HG03521 (cell line): Measurements from ENCODE around the gene PRDM12.
A peak's percentile ranks its signal among the peaks of the same experiment; 100 is the strongest.

ENCODE experiments used
- ATAC-seq: cut with Tn5 transposase; IDR thresholded peaks from one replicate; pipeline ENCODE4 v1.9.1; 2021; ENCODE audit warnings: mild to moderate bottlenecking, moderate library complexity; ENCODE audit not compliant: unreplicated experiment

The PRDM12 gene

DNA sequence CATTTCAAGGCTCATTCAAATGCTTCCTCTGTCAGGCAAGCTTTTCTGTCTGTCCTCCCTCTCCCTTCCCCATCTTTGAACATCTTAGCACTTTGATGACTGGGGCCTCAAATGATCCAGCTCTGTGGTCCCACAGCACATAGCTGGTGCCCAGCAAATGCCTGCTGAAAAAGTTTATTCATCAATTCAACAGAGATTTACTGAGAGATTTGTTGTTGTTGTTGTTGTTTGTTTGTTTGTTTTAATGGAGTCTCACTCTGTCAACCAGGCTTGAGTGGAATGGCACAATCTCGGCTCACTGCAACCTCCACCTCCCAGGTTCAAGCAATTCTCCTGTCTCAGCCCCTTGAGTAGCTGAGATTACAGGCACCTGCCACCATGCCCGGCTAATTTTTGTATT, 23.2 kb downstream of the PRDM12 start:
- no peak for ATAC-seq

- no peak for ATAC-seq
These were observed 23.7 kb downstream of the PRDM12 start for GRCh38 chr9:130688072-130688471.

DNA sequence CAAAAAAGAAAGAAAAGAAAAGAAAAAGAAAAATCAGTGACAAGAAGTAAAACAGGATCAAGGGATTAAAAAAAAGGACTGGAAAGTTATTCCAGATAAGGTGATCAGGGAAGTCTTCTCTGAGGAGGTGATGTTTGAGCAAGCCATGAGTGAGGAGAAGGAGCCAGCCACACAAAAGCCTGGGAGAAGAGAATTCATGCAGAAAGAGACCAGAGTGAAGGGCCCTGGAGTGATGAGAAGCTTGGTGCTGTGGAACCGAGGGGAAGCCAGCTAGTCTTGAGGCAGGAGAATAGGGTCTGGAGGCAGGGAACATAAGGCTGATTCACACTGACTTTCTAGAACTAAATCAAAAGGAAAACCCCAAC, 25.2 kb downstream of the PRDM12 start:
- no peak for ATAC-seq

DNA sequence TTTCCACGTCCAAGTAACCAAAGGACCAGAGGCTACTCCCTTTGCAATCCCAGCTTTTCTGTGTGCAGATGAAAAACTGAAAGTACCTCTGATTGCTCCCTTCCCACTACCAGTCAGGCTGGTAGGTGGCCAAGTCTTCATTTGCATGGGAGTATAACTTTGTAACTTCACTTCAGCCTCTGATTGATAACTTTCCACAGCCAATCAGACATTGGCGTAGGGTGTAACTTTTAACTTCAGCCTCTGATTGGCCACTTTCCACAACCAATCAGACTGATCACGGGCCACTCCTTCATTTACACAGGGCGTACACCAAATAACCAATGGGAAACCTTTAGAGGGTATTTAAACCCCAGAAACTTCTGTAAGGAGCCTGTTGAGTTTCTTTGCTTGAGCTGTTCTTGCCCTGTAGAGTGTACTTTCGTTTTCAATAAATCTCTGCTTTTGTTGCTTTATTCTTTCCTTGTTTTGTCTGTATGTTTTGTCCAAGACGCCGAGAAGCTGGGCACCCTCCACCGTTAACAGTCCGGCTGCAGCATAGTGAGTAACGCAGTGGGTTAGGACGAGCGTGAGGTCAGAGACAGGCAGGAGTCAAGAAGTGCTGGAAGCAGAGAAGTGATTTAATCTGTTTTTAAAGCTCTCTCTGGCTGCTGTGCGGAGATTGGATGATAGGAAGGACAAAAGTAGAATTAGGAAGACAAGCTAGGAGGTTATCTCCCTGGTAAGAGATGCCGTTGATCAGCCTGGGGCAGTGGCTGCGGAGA, 25.7 kb downstream of the PRDM12 start:
- ATAC-seq = no peak

DNA sequence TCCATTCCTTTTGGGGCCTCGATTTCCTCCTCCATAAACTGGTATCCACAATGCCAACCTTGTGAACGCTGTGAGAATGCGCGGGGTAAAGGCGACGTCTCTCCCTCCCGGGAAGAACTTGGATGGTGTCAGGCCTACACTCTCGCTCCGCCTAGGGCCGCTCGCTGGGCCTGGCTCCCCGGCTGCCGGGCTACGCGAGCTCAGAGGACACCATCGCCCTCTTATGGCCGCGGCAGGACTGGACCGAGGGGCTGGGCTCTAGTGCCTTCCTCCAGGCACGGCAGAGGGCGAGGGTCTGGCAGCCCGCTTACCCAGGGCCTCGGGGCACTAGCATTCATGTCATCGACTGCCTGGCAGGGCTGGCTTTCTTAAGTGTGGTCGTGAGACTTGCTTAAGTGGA, 27.9 kb downstream of the PRDM12 start:
- no peak for ATAC-seq

DNA sequence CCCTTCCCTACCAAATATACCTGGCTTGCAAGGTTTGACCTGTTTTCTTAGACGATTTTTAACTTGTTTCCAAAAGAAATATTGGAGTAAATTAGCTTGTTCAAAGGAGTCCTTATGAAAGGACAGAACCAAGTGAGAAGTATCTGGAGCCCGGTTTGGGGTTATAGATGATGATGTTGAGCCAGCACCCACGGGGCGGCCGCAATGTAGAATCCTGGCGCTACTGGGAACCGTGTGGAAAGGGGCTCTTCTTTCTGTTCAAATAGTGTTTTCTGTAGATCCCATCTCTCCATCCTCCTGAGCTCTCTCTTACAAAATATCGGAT, 28.7 kb downstream of the PRDM12 start:
- no peak for ATAC-seq

- peak; percentile 96 for ATAC-seq
These were observed 29.2 kb downstream of the PRDM12 start, which contains the start of gene EXOSC2 for GRCh38 chr9:130693426-130694191. Gene EXOSC2 (plus strand): TSS chr9:130693780. CDS start chr9:130693792, 12 bp downstream.

DNA sequence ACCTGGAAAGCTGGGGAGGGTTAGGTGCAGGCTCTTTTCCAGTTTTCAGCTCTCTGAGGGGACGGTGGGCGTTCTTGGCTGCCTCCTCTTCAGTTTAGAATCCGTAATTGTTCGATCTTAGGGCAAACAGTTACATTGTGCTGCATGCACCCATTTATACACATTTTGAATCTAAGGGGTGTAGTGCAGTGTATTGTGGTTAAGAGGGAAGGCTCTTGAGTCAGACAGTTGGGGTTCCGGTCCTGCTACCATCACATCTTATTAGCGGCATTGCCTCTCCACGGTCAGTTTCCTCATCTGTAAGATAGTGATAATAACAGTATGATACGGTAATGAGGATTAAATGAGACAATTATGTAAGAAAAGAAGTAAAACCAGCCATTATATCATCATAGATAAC, 29.8 kb downstream of the PRDM12 start:
- ATAC-seq = no peak

DNA sequence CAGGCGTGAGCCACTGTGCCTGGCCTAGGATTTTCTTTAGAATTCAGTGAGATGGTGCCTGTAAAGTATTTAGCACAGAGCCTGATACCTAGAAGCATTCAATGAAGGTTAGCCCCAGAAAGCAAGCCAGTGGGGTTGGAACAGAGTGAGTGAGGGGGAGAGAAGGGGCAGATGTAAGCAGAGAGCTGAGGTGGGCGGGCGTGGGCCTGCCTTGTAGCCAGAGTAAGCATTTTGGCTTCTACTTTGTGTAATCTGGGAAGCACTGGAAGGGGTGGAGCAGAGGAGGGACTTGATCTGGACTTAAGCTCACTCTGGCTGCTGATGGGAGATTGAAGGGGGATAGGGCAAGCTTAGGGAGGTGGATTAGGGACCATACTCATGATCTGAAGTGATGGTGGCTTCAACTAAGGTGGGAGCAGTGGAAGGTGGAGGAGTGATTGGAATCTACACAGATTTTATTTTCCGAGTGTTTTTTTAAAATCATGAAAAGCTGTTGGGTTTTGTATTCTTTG, 31.8 kb downstream of the PRDM12 start:
- no peak for ATAC-seq

- ATAC-seq = no peak
These were observed 32.6 kb downstream of the PRDM12 start for GRCh38 chr9:130696996-130697395.

DNA sequence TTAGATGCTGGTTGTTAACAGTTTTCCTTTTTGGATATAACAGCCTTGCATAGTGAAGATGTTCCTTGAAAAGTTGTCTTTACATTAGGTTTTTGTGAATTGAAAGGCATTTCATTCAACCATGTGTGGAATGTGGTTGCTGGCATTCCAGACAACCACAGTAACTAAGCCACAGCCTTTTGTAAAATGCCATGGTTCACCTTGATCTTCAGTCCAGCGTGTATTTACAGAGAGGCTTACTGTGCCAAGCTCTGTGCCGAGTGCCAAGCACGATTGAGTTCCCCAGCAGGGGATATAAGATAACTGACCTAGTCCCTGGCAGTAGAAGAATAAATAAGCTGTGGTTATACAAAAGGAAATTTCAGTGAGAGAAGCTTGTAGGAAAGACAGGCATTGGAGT, 34.1 kb downstream of the PRDM12 start:
- ATAC-seq = no peak

- ATAC-seq = no peak
These were observed 34.7 kb downstream of the PRDM12 start for GRCh38 chr9:130699047-130699446.

DNA sequence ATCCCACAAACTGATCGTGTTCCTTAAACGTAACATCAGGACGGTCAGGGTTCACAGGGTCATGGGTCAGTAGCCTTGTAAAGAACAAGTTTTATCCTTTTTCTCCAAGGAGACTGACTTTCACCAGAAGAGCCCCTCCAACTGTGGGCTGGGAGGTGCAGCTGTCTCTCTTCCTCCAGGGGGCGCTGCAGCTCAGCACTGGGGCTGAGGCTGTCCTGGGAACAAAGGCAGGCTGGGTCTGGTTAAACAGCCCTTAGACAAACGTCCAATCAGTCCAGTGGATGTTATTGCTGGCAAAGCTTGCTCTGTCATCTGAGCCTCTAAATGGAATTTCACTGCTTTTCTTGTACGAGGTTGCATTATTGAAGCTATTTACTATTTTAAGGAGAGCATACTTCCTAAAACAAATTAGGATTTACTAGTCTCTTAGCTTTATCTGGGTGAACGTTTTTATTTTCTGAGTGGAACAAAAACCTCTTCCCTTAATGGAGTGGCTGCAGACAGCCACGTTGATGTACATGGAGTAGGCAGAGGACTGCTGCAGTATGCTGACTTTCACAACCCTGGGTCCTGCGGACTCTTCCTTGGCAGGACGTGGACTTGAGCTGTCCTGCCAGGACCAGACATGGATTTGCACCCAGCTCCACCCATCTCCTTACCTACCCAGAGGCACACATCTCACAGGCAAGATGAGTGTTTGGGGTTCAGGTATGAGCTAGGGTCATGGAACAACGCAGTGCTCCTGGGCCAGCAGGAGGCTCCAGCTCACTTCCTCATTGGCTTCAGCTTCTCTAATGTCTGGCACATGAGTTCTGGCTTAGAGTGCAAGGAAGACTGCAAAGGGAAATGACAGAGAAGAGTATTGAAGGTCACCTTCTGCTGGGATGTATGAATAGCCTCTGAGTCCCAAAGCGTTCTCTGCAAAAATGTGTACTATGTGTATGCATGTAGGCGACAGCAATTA, 36.9 kb downstream of the PRDM12 start:
- ATAC-seq = no peak

DNA sequence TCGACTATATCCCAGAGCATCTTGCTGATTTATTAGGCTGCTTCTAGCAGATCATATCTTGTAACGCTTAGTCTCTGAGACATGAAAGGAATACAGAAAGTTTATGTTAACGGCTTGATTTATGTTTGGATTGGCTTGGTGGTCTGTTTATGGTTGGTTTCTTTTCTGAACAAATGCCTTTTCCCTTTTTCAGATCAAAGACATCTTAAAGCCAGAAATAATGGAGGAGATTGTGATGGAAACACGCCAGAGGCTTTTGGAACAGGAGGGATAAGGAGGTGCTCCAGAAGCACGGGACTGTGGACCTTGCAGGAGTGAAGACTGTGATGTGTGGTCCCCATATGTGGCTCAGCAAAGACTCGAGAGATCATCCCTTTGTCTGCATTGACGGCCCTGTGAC, 39.1 kb downstream of the PRDM12 start:
- no peak for ATAC-seq

DNA sequence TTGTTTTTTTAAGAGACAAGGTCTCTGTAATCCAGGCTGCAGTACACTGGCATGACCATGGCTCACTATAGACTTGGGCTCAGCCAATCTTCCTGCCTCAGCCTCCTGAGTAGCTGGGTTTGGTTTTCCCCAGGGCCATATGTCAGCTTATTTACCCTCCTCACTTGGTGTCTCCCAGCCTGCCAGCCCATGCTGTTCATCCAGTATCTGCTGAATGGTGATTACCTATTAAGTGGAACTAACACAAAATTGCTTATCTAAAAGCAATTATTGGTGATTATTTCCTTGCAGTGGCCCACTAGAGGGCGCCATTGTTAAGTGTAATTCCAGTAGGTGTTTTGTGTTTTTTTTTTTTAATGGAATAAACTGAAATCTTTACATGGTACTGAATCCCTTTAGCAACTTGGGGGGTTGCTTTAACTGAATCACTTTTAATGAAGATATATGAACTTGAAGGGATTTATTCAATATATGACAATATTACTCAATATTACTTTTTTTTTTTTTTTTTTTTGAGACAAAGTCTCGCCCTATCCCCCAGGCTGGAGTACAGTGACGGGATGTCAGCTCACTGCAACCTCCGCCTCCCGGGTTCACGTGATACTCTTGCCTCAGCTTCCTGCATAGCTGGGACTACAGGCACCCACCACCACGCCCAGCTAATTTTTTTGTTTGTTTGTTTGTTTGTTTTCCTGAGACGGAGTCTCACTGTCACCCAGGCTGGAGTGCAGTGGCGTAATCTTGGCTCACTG, 43.0 kb downstream of the PRDM12 start:
- no peak for ATAC-seq

DNA sequence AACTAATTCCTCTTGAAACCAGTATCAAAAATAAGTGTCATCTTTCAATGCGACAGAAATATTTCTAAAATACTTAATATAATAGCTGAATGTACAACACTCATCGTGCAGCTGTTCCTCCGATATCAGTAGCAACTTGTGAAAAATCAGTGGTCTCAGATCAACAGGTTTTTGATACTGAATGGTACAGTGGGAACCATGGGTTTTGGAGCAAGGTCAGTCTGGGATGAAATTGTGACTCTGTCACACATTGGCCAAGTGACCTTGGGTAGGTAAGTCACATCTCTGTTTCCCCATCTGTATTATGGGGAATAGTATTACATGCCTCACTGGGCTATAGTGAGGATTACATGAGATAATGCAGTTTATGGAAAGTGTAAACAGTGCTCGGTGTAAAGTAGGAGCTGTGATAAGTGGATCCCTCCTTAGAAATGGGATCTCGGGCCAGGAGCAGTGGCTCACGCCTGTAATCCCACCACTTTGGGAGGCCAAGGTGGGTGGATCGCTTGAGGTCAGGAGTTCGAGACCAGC, 46.5 kb downstream of the PRDM12 start:
- no peak for ATAC-seq

DNA sequence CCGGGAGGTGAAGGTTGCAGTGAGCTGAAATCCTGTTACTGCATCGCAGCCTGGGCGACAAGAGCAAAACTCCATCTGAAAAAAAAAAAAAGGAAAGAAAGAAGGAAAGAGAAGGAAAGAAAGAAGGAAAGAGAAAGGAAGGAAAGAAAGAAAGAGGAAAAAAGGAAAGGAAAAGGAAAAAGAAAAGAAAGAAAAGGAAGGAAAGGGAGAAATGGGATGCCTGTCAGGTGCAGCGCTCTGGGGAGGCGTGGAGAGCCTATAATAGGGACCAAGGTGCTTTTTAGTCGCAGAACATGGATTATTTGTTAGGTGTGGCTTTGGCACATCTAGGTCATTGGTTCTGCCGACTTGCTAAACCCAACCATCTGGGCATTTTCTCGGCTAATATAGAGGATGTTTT, 47.1 kb downstream of the PRDM12 start:
- ATAC-seq = no peak

GRCh38 chr9:130712564-130713285, 48.3 kb downstream of the PRDM12 start:
- peak; percentile 95 for ATAC-seq

DNA sequence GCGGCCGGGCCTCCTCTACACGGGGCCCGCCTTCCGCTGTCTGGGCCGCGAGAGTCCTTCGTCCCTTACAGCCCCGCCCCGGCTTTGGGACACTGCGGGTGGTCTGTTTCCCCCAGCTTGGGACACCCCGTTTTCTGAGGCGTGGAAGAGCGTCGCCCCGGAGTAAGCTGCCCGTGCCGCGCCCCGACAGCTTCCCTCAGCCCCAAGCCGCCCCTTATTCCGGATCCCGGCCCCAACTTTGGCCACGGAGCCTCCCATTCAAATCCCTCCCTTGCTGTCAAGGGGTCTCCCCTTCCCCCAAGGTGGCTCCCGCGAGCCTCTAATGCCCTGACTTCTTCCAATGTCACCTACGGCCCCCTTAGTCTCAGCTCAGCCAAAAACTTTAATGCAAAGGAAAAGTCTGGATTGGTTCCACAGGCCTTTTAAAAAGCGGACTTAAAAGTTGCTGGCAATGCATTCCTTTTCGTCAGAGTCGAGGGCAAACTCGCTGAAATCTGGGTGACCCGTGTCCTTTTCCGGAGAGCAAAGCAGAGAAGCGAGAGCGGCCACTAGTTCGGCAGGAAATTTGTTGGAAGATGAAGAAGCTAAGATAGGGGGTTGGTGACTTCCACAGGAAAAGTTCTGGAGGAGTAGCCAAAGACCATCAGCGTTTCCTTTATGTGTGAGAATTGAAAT, 49.0 kb downstream of the PRDM12 start:
- ATAC-seq = no peak
